ENCODE data around the gene CARS2. TPM values are rescaled to one million over a fixed set of nuclear protein-coding genes. Genes with fewer than 3 reads are reported as not detected.

The CARS2 gene
- total and polyA plus RNA-seq, 3 experiments from 2014 or later = 39.2 to 84.9 (median 84.5) TPM

GRCh38 chr13:110646442-110647364 lies 59.2 kb downstream of the CARS2 start:
- Mint-ChIP-seq H3K9me3 (no peaks in the 10 kb centered on the region), H3K36me3 (peaks cover 0 to 72% (median 8%) of the 10 kb centered on the region in 3 donors), H3K27me3 (no peaks in the 10 kb centered on the region), H3K4me3 (no peak overlapping the region), H3K27ac (peak overlapping the region in 1 of 8 donors; percentile 63), H3K4me1 (peaks cover 1 to 7% (median 4%) of the 10 kb centered on the region in 3 donors)
- Histone ChIP-seq H3K27me3 (ENCODE audit: insufficient read depth, low read length, poor library complexity, severe bottlenecking) (no peaks in the 10 kb centered on the region), H3K4me1 (ENCODE audit: insufficient read depth, low read length) (peaks cover 4% of the 10 kb centered on the region), H3K9me3 (ENCODE audit: low read length) (no peaks in the 10 kb centered on the region), H3K27ac (ENCODE audit: low read depth, low read length) (no peak overlapping the region), H3K36me3 (ENCODE audit: insufficient read depth, low read length) (peaks cover 17% of the 10 kb centered on the region), H3K4me3 (ENCODE audit: low read length) (no peak overlapping the region)
- no peak for DNase-seq
- ChIA-PET POLR2A (no interaction called here), CTCF (interaction anchor here (1.3 kb wide), 1 partner anchor 36 kb away, joined by 3 read pairs; no protein-coding TSS in a partner anchor)

- no peaks in the 10 kb centered on the region for H3K9me3 Mint-ChIP-seq
- peaks cover 19% of the 10 kb centered on the region for H3K36me3 ChIP-seq (ENCODE audit: insufficient read depth, low read length)
Observed at GRCh38 chr13:110645750-110646149, 60.2 kb downstream of the CARS2 start.

GRCh38 chr13:110644892-110645521 lies 60.9 kb downstream of the CARS2 start:
- peaks cover 0 to 7% (median 4%) of the 10 kb centered on the region in 3 donors for H3K4me1 Mint-ChIP-seq
- CTCF ChIA-PET = interaction anchor here (0.7 to 1.6 kb wide), 7 partner anchors 11 to 180 kb away, joined by 3 to 5 read pairs (median 3); partner anchors contain the start of gene NAXD
- peaks cover 4% of the 10 kb centered on the region for H3K4me1 ChIP-seq (ENCODE audit: insufficient read depth, low read length)

More at GRCh38 chr13:110645750-110646149, 60.2 kb downstream of the CARS2 start:
- Histone ChIP-seq H3K4me3 (ENCODE audit: low read length) (no peak overlapping the region), H3K4me1 (ENCODE audit: insufficient read depth, low read length) (peaks cover 4% of the 10 kb centered on the region), H3K9me3 (ENCODE audit: low read length) (no peaks in the 10 kb centered on the region), H3K27ac (ENCODE audit: low read depth, low read length) (no peak overlapping the region), H3K27me3 (ENCODE audit: insufficient read depth, low read length, poor library complexity, severe bottlenecking) (no peaks in the 10 kb centered on the region)
- H3K27ac Mint-ChIP-seq = peak overlapping the region in 1 of 8 donors; percentile 62
- peaks cover 0 to 71% (median 6%) of the 10 kb centered on the region in 3 donors for H3K36me3 Mint-ChIP-seq
- ChIA-PET CTCF (interaction anchor here (1.3 kb wide), 1 partner anchor 37 kb away, joined by 3 read pairs; no protein-coding TSS in a partner anchor), POLR2A (interaction anchor here (0.5 kb wide), 1 partner anchor 94 kb away, joined by 3 read pairs; no protein-coding TSS in a partner anchor)
- no peak overlapping the region for H3K4me3 Mint-ChIP-seq
- DNase-seq = no peak
- H3K27me3 Mint-ChIP-seq = no peaks in the 10 kb centered on the region
- H3K4me1 Mint-ChIP-seq = peaks cover 0 to 7% (median 4%) of the 10 kb centered on the region in 3 donors

GRCh38 chr13:110643768-110644421 lies 62.0 kb downstream of the CARS2 start:
- H3K4me3 ChIP-seq (ENCODE audit: low read length) = no peak overlapping the region
- peaks cover 0 to 72% (median 6%) of the 10 kb centered on the region in 3 donors for H3K36me3 Mint-ChIP-seq
- DNase-seq = no peak
- CTCF ChIA-PET = interaction anchor here (0.7 to 1.6 kb wide), 4 partner anchors 14 to 182 kb away, joined by 3 to 5 read pairs (median 3); partner anchors contain the start of gene NAXD
- H3K9me3 Mint-ChIP-seq = no peaks in the 10 kb centered on the region
- H3K4me1 ChIP-seq (ENCODE audit: insufficient read depth, low read length) = peaks cover 4% of the 10 kb centered on the region
- peaks cover 0 to 7% (median 4%) of the 10 kb centered on the region in 3 donors for H3K4me1 Mint-ChIP-seq
- H3K36me3 ChIP-seq (ENCODE audit: insufficient read depth, low read length) = peaks cover 19% of the 10 kb centered on the region
- no peaks in the 10 kb centered on the region for H3K9me3 ChIP-seq (ENCODE audit: low read length)
- no peaks in the 10 kb centered on the region for H3K27me3 Mint-ChIP-seq
- no peak overlapping the region for H3K27ac ChIP-seq (ENCODE audit: low read depth, low read length)
- no peaks in the 10 kb centered on the region for H3K27me3 ChIP-seq (ENCODE audit: insufficient read depth, low read length, poor library complexity, severe bottlenecking)
- peak overlapping the region in 1 of 8 donors; percentile 36 for H3K27ac Mint-ChIP-seq
- no peak overlapping the region for H3K4me3 Mint-ChIP-seq
- POLR2A ChIA-PET = no interaction called here

More at GRCh38 chr13:110644892-110645521, 60.9 kb downstream of the CARS2 start:
- H3K27me3 ChIP-seq (ENCODE audit: insufficient read depth, low read length, poor library complexity, severe bottlenecking) = no peaks in the 10 kb centered on the region
- H3K9me3 ChIP-seq (ENCODE audit: low read length) = no peaks in the 10 kb centered on the region
- Mint-ChIP-seq H3K27me3 (no peaks in the 10 kb centered on the region), H3K27ac (peak overlapping the region in 1 of 8 donors; percentile 36), H3K9me3 (no peaks in the 10 kb centered on the region), H3K36me3 (peaks cover 0 to 71% (median 4%) of the 10 kb centered on the region in 3 donors), H3K4me3 (no peak overlapping the region)
- POLR2A ChIA-PET = no interaction called here
- H3K27ac ChIP-seq (ENCODE audit: low read depth, low read length) = no peak overlapping the region
- H3K4me3 ChIP-seq (ENCODE audit: low read length) = no peak overlapping the region
- H3K36me3 ChIP-seq (ENCODE audit: insufficient read depth, low read length) = peaks cover 13% of the 10 kb centered on the region
- peak; percentile 13 to 67 (median 47) for DNase-seq

GRCh38 chr13:110643324-110643723 lies 62.6 kb downstream of the CARS2 start:
- Mint-ChIP-seq H3K27ac (peak overlapping the region in 1 of 8 donors; percentile 36), H3K36me3 (peaks cover 0 to 73% (median 6%) of the 10 kb centered on the region in 3 donors), H3K27me3 (no peaks in the 10 kb centered on the region), H3K4me1 (peaks cover 0 to 7% (median 4%) of the 10 kb centered on the region in 3 donors), H3K4me3 (no peak overlapping the region), H3K9me3 (no peaks in the 10 kb centered on the region)
- H3K4me1 ChIP-seq (ENCODE audit: insufficient read depth, low read length) = peaks cover 4% of the 10 kb centered on the region
- ChIA-PET CTCF (no interaction called here), POLR2A (no interaction called here)
- H3K27me3 ChIP-seq (ENCODE audit: insufficient read depth, low read length, poor library complexity, severe bottlenecking) = no peaks in the 10 kb centered on the region
- no peak overlapping the region for H3K27ac ChIP-seq (ENCODE audit: low read depth, low read length)
- H3K36me3 ChIP-seq (ENCODE audit: insufficient read depth, low read length) = peaks cover 19% of the 10 kb centered on the region
- no peaks in the 10 kb centered on the region for H3K9me3 ChIP-seq (ENCODE audit: low read length)
- no peak overlapping the region for H3K4me3 ChIP-seq (ENCODE audit: low read length)
- no peak for DNase-seq

- H3K36me3 ChIP-seq (ENCODE audit: insufficient read depth, low read length) = peaks cover 20% of the 10 kb centered on the region
- Mint-ChIP-seq H3K27ac (no peak overlapping the region), H3K27me3 (no peaks in the 10 kb centered on the region), H3K4me3 (no peak overlapping the region), H3K36me3 (peaks cover 0 to 73% (median 4%) of the 10 kb centered on the region in 3 donors), H3K4me1 (peaks cover 0 to 7% (median 4%) of the 10 kb centered on the region in 3 donors), H3K9me3 (no peaks in the 10 kb centered on the region)
- peaks cover 4% of the 10 kb centered on the region for H3K4me1 ChIP-seq (ENCODE audit: insufficient read depth, low read length)
- DNase-seq = no peak
- ChIA-PET POLR2A (no interaction called here), CTCF (no interaction called here)
- no peak overlapping the region for H3K4me3 ChIP-seq (ENCODE audit: low read length)
- H3K27me3 ChIP-seq (ENCODE audit: insufficient read depth, low read length, poor library complexity, severe bottlenecking) = no peaks in the 10 kb centered on the region
- no peak overlapping the region for H3K27ac ChIP-seq (ENCODE audit: low read depth, low read length)
- no peaks in the 10 kb centered on the region for H3K9me3 ChIP-seq (ENCODE audit: low read length)
Observed at GRCh38 chr13:110642291-110642981, 63.5 kb downstream of the CARS2 start.
